Activated T-helper 2 cell treated with anti-CD3 and anti-CD28 coated beads, Interferon-gamma antibody, Interleukin-2, Interleukin-4, amounts not matched to agents 10 μg/mL and 5 μg/mL and 100 μg/mL, durations not matched to agents 14 hours and 24 hours and 36 hours (primary cell): Measurements from ENCODE around the gene PHTF2. TPM values are rescaled to one million over a fixed set of nuclear protein-coding genes. Genes with fewer than 3 reads are reported as not detected.
"Not testable (repeated sequence)": the region's sequence is repeated elsewhere in the genome, so short reads cannot be mapped to it uniquely, and the experiment has no call there.

Experiments used
- DNase-seq: peaks from one replicate; pipeline ENCODE4 v3.0.0; 2021; ENCODE audit warnings: low spot score
- H3K27ac Mint-ChIP-seq: one replicate; pipeline ENCODE4 v1.8.0; 2021; ENCODE audit warnings: mixed read lengths
- H3K27me3 Mint-ChIP-seq: one replicate; pipeline ENCODE4 v1.8.0; 2021; ENCODE audit warnings: low read depth, mixed read lengths
- H3K36me3 Mint-ChIP-seq: one replicate; pipeline ENCODE4 v1.8.0; 2021; ENCODE audit warnings: low read depth, mixed read lengths
- H3K4me1 Mint-ChIP-seq: one replicate; pipeline ENCODE4 v1.8.0; 2021; ENCODE audit warnings: low read depth, mixed read lengths
- H3K4me3 Mint-ChIP-seq: one replicate; pipeline ENCODE4 v1.8.0; 2021; ENCODE audit warnings: low read depth, mild to moderate bottlenecking, moderate library complexity, mixed read lengths
- H3K9me3 Mint-ChIP-seq: one replicate; pipeline ENCODE4 v1.8.0; 2021; ENCODE audit warnings: mixed read lengths
- intact Hi-C: fragments of 100-400 bp; cut with micrococcal nuclease; formaldehyde crosslinking; loops from one replicate; pipeline ENCODE4 v1.15.1; 2023
- total RNA-seq: library from RNA; stranded (reverse); gene quantifications from 2 replicates; pipeline ENCODE4 v1.2.3, GENCODE V29; 2022

Gene PHTF2
- total RNA-seq, 1 donor from 2014 or later = 31.8 TPM

DNA sequence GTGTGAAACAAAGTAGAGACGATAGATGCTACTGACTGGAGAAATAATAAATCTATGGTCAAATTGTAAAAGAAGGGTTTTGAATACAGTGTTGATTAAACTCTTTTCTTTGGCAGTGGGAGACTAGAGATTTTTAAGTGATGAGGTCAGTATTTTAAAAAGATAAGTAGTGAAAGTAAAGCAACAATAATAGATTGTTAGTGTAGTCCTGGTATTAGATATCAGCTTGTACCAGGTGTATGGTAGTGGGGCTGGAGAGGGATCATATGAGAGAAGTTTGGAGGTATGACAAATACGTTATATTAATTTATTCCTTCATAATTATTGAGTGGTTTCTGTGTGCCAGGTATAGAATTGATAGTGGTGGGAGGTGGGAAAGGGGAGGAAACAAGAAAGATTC, 25.2 kb downstream of the PHTF2 start:
- intact Hi-C loops = no loop called here
- peaks cover 64% of the 10 kb centered on the region for H3K9me3 Mint-ChIP-seq
- no peaks in the 10 kb centered on the region for H3K27me3 Mint-ChIP-seq
- no peak for DNase-seq
- H3K4me1 Mint-ChIP-seq = peaks cover 25% of the 10 kb centered on the region
- H3K27ac Mint-ChIP-seq = no peak overlapping the region
- no peak overlapping the region for H3K4me3 Mint-ChIP-seq
- peaks cover 70% of the 10 kb centered on the region for H3K36me3 Mint-ChIP-seq

DNA sequence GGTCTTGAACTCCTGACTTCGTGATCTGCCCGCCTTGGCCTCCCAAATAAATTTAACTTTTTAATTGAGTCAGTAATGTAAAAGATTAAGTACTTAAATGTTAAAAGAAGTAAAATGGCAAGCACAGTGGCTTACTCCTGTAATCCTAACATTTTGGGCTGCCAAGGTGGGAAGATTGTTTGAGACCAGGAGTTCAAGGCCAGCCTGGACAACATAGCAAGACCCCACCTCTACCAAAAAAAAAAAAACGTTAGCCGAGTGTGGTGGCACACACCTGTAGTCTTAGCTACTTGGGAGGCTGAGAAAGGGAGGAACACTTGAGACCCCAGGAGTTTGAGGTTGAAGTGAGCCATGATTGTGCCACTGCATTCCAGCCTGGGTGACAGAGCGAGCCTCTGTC, 26.1 kb downstream of the PHTF2 start:
- Mint-ChIP-seq H3K36me3 (peaks cover 62% of the 10 kb centered on the region), H3K9me3 (peaks cover 56% of the 10 kb centered on the region), H3K27ac (no peak overlapping the region), H3K27me3 (no peaks in the 10 kb centered on the region), H3K4me3 (no peak overlapping the region), H3K4me1 (peaks cover 25% of the 10 kb centered on the region)
- DNase-seq = no peak
- intact Hi-C loops = no loop called here

DNA sequence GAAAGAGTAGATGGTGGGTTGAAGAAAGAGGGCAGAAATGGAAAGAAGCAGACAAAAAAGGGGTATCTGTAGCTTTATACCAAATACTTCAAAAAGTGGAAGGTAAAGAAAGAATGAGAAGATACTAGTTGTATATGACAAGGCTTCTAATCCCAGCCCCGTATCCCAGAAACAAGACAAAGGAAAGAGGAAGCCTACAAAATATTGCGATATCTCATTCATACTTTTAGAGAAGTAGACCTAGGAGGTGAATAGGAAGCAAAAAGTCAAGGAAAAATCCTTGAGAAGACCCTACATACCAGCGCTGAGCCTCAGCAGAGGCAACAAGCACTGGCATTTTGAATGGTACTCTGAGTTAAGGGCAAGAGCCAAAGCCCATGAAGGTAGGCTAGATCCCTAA, 26.6 kb downstream of the PHTF2 start:
- no peak for DNase-seq
- intact Hi-C loops = no loop called here
- peaks cover 57% of the 10 kb centered on the region for H3K36me3 Mint-ChIP-seq
- peaks cover 26% of the 10 kb centered on the region for H3K4me1 Mint-ChIP-seq
- H3K27ac Mint-ChIP-seq = no peak overlapping the region
- H3K4me3 Mint-ChIP-seq = no peak overlapping the region
- H3K27me3 Mint-ChIP-seq = no peaks in the 10 kb centered on the region
- H3K9me3 Mint-ChIP-seq = peaks cover 52% of the 10 kb centered on the region

DNA sequence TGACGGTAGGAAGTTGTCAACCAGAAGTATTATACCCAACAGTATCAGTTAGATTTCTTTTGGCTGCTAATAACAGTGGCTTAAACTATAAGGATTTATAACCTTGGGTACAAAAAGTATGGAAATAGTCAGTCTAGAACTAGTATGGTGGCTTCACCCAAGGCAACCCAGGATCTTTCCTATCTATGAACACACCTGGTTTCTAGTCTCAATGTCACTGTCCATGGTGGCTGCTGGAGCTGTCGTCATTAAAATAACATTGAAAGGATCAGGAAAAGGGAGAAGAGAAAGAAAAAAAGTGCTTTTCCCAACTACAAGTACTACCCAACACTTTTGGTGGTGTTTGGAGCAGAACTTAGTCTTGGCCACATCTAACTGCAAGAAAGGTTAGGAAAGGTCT, 27.7 kb downstream of the PHTF2 start:
- H3K4me1 Mint-ChIP-seq = peaks cover 35% of the 10 kb centered on the region

DNA sequence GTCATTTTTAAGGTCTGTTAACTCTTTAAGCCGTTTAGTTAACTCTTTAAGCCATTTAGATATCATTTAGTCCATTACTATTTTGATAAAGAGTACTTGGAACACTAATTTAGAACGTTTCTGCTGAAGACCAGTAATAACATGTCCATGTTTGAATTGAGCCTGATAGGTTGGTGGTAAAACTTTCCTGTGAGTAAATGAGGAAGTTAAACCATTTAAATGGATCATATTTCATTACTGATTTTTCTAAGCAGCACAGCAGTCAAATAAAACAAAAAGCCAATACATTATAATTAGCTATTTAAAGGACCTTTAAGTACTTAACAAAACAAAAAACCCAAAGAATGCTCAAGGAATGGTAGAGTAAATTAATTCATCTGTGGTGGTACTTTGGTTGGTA, 29.4 kb downstream of the PHTF2 start:
- H3K4me1 Mint-ChIP-seq = peaks cover 44% of the 10 kb centered on the region
- no peak overlapping the region for H3K27ac Mint-ChIP-seq
- H3K4me3 Mint-ChIP-seq = no peak overlapping the region
- peaks cover 43% of the 10 kb centered on the region for H3K36me3 Mint-ChIP-seq
- no peaks in the 10 kb centered on the region for H3K27me3 Mint-ChIP-seq
- intact Hi-C loops = no loop called here
- peaks cover 31% of the 10 kb centered on the region for H3K9me3 Mint-ChIP-seq
- no peak for DNase-seq

More for the DNA sequence above, 27.7 kb downstream of the PHTF2 start:
- intact Hi-C loops = no loop called here
- no peak for DNase-seq
- H3K36me3 Mint-ChIP-seq = peaks cover 55% of the 10 kb centered on the region
- H3K27ac Mint-ChIP-seq = no peak overlapping the region
- H3K27me3 Mint-ChIP-seq = no peaks in the 10 kb centered on the region
- H3K4me3 Mint-ChIP-seq = no peak overlapping the region
- peaks cover 40% of the 10 kb centered on the region for H3K9me3 Mint-ChIP-seq

DNA sequence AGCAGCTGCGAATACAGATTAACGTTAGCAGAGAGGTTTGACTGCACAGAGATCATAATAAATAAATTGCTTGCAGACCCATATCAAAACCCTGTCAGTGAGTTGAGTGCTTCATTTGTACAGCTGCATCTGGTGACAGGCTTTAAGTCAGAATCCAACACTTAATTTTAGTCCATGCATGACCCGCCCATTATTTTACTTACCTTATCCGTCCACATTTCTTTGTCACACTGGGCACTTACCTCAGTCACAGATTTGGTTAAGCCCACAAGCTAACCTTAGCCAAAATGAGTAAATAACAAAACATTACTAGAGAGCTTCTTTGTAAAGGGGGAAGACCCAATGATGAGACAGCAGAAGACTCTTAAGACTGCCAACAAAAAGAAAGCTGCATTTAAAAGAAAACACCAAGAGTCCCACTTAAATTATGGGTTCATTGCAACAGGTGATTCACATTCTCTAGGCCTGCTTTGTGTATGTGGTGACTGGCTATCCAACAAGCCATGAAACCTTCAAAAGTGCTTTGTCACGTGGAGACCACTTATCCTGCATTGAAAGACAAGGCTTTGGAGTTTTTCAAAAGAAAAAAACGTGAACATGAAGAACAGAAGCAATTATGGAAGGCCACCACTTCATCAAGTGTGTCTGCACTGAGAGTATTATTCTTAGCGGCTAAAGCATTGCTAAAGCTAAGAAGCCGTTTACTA, 32.2 kb downstream of the PHTF2 start:
- H3K36me3 Mint-ChIP-seq = peaks cover 28% of the 10 kb centered on the region

DNA sequence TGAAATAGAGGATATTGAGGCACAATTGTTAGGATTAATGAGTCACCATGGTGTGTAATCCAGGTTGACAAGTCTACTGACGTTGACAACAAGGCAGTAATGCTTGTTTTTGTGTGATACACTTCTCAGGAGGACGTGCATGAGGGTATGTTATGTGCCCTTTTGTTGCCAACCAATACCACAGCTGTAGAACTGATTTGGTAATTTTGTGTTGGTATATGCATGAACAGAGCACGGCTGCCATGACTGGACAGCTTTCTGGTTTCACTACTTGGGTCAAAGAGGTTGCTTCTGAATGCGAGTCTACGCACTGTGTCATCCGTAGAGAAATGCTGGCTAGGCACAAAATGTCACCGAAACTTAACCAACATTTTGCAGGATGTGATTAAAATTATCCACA, 32.9 kb downstream of the PHTF2 start:
- peaks cover 4% of the 10 kb centered on the region for H3K9me3 Mint-ChIP-seq
- H3K4me3 Mint-ChIP-seq = no peak overlapping the region
- intact Hi-C loops = loop anchor here (1.0 to 5.0 kb wide), 2 partner anchors 33 to 36 kb away; partner anchors contain the start of genes PHTF2 and TMEM60
- H3K4me1 Mint-ChIP-seq = peaks cover 49% of the 10 kb centered on the region
- no peaks in the 10 kb centered on the region for H3K27me3 Mint-ChIP-seq
- H3K36me3 Mint-ChIP-seq = peaks cover 30% of the 10 kb centered on the region
- no peak for DNase-seq
- no peak overlapping the region for H3K27ac Mint-ChIP-seq

More for the DNA sequence above, 32.2 kb downstream of the PHTF2 start:
- Mint-ChIP-seq H3K27me3 (no peaks in the 10 kb centered on the region), H3K9me3 (peaks cover 9% of the 10 kb centered on the region), H3K4me1 (peaks cover 51% of the 10 kb centered on the region), H3K4me3 (no peak overlapping the region), H3K27ac (no peak overlapping the region)
- no peak for DNase-seq
- intact Hi-C loops = loop anchor here (1.0 to 5.0 kb wide), 2 partner anchors 33 to 36 kb away; partner anchors contain the start of genes PHTF2 and TMEM60

DNA sequence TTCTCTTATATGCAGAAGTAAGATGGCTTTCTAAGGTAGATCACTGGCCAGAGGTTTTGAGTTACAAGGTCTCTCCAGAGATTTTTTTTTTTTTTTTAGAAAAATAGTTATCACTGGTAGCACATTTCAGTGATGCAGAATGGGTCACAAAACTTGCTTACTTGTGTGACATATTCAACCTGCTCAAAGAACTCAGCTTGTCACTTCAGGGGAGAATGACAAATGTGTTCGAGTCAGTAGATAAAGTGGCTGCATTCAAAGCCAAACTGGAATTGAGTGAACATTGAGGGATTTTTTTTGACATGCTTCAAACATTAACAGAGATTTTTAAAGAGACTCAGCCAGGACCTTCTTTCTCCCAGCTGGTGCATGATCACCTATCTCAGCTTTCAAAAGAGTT, 33.4 kb downstream of the PHTF2 start:
- Mint-ChIP-seq H3K27ac (peak overlapping the region; percentile 17), H3K36me3 (peaks cover 28% of the 10 kb centered on the region), H3K4me3 (no peak overlapping the region), H3K4me1 (peaks cover 44% of the 10 kb centered on the region), H3K9me3 (no peaks in the 10 kb centered on the region), H3K27me3 (no peaks in the 10 kb centered on the region)
- intact Hi-C loops = loop anchor here (1.0 to 5.0 kb wide), 2 partner anchors 34 to 35 kb away; partner anchors contain the start of genes PHTF2 and TMEM60
- DNase-seq = no peak

DNA sequence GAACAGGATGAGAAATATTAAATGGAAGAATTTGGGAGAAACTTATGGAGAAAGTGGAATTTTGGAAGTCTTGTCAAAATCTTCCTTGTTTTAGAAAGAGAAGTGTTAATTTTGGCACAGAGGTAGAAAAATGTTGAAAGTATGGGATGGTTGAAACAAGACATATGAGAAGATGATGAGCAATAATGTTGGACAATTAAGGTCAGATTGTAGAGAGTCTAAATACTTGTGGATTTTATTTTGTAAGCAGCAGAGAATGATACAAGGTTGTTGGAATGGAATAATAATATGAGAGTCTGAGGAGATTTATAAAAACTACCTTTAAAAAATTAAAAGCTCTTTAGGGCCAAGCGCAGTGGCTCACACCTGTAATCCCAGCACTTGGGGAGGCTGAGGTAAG, 34.6 kb downstream of the PHTF2 start:
- DNase-seq = no peak
- peaks cover 40% of the 10 kb centered on the region for H3K4me1 Mint-ChIP-seq
- no peaks in the 10 kb centered on the region for H3K9me3 Mint-ChIP-seq
- peaks cover 28% of the 10 kb centered on the region for H3K36me3 Mint-ChIP-seq
- H3K27ac Mint-ChIP-seq = peak overlapping the region; percentile 23
- no peaks in the 10 kb centered on the region for H3K27me3 Mint-ChIP-seq
- intact Hi-C loops = loop anchor here (5.0 kb wide), 1 partner anchor 34 kb away; no protein-coding TSS in a partner anchor
- no peak overlapping the region for H3K4me3 Mint-ChIP-seq

DNA sequence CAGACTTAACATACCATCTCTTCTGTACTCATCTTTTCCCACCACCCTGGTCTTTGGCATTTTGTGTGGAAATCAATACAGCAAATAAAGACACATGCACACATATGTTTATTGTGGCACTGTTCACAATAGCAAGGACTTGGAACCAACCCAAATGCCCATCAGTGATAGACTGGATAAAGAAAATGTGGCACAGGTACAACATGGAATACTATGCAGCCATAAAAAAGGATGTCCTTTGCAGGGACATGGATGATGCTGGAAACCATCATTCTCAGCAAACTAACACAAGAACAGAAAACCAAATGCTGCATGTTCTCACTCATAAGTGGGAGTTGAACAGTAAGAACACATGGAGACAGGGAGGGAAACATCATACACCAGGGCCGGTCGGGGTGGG, 37.9 kb downstream of the PHTF2 start:
- Mint-ChIP-seq H3K4me1 (peaks cover 30% of the 10 kb centered on the region), H3K36me3 (peaks cover 20% of the 10 kb centered on the region)
- intact Hi-C loops, H3K27ac Mint-ChIP-seq, DNase-seq, H3K9me3 Mint-ChIP-seq, H3K4me3 Mint-ChIP-seq, H3K27me3 Mint-ChIP-seq: not testable (repeated sequence)

DNA sequence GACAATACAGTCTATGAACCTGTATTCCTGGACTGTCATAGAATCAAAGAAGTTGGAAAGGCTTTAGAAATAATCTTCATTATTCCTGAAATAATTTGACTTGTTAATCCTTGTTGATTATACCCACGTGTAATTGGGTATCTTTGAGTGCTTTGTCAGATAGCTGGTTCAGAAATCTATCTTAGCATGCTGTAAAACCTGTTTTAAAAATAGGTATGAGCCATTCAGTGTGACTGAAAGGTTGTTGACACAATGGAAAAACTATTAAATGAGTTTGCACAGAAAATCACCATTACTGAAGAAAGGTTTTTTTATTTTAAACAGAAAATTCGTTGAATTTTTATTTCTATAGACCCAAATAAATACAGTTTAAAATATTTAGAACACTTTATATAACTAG, 38.7 kb downstream of the PHTF2 start:
- Mint-ChIP-seq H3K9me3 (no peaks in the 10 kb centered on the region), H3K27ac (no peak overlapping the region), H3K4me3 (no peak overlapping the region), H3K36me3 (peaks cover 20% of the 10 kb centered on the region), H3K27me3 (no peaks in the 10 kb centered on the region), H3K4me1 (peaks cover 24% of the 10 kb centered on the region)
- intact Hi-C loops = no loop called here
- no peak for DNase-seq

DNA sequence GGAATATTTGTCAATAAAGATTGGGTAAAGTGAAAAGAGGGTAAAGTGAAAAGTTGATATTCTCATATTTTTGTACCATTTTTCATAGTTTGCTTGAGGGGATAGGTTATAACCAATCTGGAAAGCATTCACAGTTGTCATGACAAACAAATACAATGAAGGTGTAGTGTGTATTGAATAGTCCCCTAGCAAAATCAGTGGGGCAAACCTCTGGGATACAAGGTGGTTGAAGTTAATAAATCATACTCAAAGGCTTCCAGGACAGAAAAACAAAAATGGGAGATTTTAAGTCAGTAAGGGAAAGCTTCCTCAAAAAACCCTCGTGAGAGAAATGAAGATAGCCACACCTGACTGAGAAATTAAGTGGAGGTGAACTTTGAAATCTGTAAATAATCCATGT, 39.4 kb downstream of the PHTF2 start:
- Mint-ChIP-seq H3K4me3 (no peak overlapping the region), H3K27me3 (no peaks in the 10 kb centered on the region), H3K27ac (no peak overlapping the region), H3K4me1 (peaks cover 22% of the 10 kb centered on the region), H3K36me3 (peaks cover 25% of the 10 kb centered on the region), H3K9me3 (no peaks in the 10 kb centered on the region)
- DNase-seq = no peak
- intact Hi-C loops = no loop called here

DNA sequence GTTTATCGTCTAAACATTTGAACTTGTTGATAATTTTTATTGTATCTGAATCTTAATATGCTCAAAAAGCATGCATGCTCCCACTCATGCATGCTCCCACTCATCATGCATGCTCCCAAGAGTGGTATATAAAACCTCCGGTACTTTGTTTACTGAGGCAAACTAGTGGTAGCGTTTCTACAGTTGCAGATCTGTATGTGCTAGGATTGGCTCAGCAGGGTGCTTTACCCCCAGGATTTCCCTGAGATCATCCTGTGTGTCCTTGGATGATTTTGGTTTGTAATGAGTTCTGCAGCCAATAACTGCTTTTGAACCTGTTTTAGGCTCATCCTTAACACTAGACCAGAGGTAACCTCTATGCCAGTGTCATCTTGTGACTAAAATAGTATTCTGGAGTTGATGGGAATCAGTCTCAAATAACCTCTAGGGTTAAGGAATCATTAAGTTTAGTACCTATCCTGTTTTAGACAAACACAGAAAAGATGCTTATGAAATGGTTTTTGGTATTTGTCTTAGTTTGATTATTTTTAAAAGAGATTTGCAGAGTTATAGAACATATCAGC, 40.4 kb downstream of the PHTF2 start:
- intact Hi-C loops = no loop called here
- no peak for DNase-seq
- no peaks in the 10 kb centered on the region for H3K27me3 Mint-ChIP-seq
- peaks cover 32% of the 10 kb centered on the region for H3K36me3 Mint-ChIP-seq
- H3K9me3 Mint-ChIP-seq = no peaks in the 10 kb centered on the region
- H3K27ac Mint-ChIP-seq = no peak overlapping the region
- no peak overlapping the region for H3K4me3 Mint-ChIP-seq
- peaks cover 22% of the 10 kb centered on the region for H3K4me1 Mint-ChIP-seq
